ENCODE data around the gene TRPM8.

The TRPM8 gene

DNA sequence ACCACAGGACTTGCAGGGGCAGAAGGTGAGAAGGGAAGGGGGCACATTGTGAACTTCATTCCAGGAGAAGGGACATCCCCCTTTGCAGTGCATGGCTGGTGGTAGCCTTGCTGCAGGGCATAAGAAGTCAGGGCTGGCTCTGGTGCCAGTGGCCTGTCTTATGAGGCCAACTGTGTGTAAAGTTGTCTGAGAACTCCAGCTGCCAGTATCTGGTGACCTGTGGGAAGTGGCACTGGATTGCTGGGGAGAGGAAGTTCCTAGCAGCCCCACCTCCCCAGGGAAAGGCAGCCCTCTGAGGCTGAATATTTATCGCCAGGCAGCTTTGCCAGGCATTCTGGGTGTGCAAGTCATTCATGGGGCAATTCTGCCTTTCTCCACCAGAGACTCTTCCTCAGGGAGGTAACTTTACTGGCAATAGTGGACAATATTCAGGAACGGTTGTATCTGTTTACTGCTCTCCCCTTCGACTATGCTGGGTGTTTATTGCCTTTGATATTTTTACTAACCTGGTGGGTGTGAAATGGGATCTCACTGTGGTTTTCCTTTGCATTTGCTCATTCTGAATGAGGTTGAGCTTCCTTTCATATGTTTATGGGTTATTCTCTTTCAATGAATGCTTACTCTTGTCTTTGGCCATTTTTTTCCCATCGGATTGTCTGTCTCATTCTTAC, 12.3 kb downstream of the TRPM8 start:
- ChIA-PET POLR2A (ENCODE audit: low non-redundant PET) (no interaction called here), CTCF (interaction anchor here (0.6 kb wide), 1 partner anchor 34 kb away, joined by 3 read pairs; no protein-coding TSS in a partner anchor)
- no peak for DNase-seq (ENCODE audit: low spot score)
- no peak overlapping the region for H3K27ac ChIP-seq
- TF ChIP-seq CTCF (conservative IDR thresholded peaks at IDR 0.05; ENCODE audit: low read depth), result no peak

DNA sequence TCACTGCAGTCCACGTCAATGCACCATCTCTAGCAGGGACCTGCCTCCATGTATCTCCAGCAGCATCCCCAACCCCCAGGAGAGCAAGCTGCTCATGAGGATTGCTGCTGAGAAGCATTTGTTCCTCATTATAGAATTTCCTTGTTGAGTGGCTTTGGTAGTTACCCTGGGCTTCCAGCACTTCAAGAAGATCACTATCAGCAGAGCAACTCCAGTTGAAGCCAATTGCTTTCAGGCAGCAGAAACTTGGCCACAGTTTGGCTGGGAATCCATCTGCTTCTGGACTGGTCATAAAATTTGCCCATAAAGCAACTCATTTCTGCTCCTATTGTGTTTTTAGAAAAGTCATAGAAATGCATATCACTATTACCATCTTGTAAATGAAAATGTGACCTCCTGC, 17.4 kb downstream of the TRPM8 start:
- no peak for TF ChIP-seq CTCF (conservative IDR thresholded peaks at IDR 0.05; ENCODE audit: low read depth)
- DNase-seq (ENCODE audit: low spot score), result no peak
- POLR2A ChIA-PET (ENCODE audit: low non-redundant PET), result no interaction called here
- H3K27ac ChIP-seq, result no peak overlapping the region
- CTCF ChIA-PET, result no interaction called here

GRCh38 chr2:233935426-233935825, 18.3 kb downstream of the TRPM8 start:
- TF ChIP-seq CTCF (conservative IDR thresholded peaks at IDR 0.05; ENCODE audit: low read depth), result no peak
- ChIA-PET CTCF (no interaction called here), POLR2A (ENCODE audit: low non-redundant PET) (no interaction called here)
- no peak overlapping the region for H3K27ac ChIP-seq
- no peak for DNase-seq (ENCODE audit: low spot score)

DNA sequence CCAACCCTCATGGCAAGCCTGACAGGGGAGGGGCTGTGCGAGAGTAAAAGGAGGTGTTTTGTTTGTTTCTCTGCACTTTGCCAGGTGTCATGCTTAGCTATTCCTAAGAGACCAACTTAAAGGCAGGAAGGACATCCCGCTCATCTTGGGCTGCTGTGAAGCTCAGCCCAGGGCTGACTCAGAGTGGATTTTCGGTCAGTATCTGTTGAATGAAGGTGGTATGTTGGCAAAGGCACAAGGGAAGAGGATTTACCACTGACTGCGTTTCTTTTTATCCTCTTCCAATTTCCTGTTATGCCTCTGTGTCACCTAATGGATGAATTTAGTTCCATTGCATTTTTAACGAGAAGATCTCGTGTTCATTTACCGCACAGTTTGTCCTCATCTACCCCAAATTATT, 18.9 kb downstream of the TRPM8 start:
- no peak for DNase-seq (ENCODE audit: low spot score)
- TF ChIP-seq CTCF (conservative IDR thresholded peaks at IDR 0.05; ENCODE audit: low read depth), result no peak
- H3K27ac ChIP-seq, result no peak overlapping the region
- ChIA-PET POLR2A (ENCODE audit: low non-redundant PET) (no interaction called here), CTCF (no interaction called here)

GRCh38 chr2:233938676-233939370, 21.6 kb downstream of the TRPM8 start:
- ChIA-PET CTCF (no interaction called here), POLR2A (ENCODE audit: low non-redundant PET) (no interaction called here)
- DNase-seq (ENCODE audit: low spot score), result no peak
- no peak for TF ChIP-seq CTCF (conservative IDR thresholded peaks at IDR 0.05; ENCODE audit: low read depth)
- H3K27ac ChIP-seq, result no peak overlapping the region

DNA sequence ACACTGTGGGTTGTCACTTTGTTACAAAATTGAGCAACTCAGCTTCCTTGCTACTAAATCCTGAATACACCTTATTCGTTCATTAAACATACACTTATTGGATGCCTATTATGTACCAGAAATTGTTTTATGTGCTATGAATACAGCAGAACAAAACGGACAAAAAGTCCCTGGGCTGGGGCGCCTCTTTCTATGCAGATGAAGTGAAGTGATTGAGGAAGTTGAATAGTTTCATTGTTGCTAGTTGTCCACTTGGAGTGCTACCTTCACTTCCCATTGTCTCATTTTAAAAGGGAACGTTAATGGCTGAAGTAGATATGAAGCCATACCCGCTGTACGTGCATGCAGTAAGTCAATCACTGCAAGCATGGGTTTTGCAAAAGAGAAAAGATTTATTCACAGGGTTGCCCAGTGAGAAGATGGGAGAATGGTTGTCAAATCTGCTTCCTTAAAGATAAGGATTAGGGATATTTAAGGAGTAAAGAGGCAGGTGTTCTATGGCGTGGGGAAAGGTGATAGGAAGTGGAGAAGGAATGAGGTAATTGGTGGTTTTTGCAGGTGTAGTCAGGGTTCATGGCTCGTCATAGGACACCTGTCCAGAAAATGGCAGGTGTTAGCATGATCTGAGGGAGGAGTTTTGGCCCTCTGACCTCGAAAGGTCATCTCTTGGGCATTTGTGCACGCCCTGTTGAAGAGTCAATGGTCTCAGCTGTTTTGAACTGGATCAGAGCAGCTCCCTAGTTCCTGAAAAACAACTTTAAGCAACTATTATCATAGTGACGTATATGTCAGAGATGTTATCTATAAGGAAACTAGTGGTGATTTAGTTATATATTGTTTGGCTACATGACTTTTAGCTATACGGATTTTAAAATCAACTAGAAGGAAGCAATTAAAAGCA, 23.5 kb downstream of the TRPM8 start:
- H3K27ac ChIP-seq, result no peak overlapping the region
- no peak for TF ChIP-seq CTCF (conservative IDR thresholded peaks at IDR 0.05; ENCODE audit: low read depth)
- DNase-seq (ENCODE audit: low spot score), result no peak
- CTCF ChIA-PET, result interaction anchor here (0.8 kb wide), 1 partner anchor 290 kb away, joined by 4 read pairs; no protein-coding TSS in a partner anchor
- POLR2A ChIA-PET (ENCODE audit: low non-redundant PET), result no interaction called here
